Retinal pigment epithelial cell (primary cell): ENCODE measurements around the gene LRRTM1.

Experiments used
- DNase-seq: peaks from one replicate; pipeline ENCODE4 v3.0.0-alpha.2; 2010; ENCODE audit warnings: low read depth
- H3K4me3 ChIP-seq: 2 replicates; pipeline ENCODE4 v1.5.1; 2011; ENCODE audit warnings: mild to moderate bottlenecking, low read length, control low read depth, moderate library complexity
- TF ChIP-seq, protein P1 (sequence below): conservative IDR thresholded peaks from 2 replicates; pipeline ENCODE4 v1.5.1; 2011; ENCODE audit warnings: low read depth, low read length, control low read depth, inconsistent platforms

The LRRTM1 gene

DNA sequence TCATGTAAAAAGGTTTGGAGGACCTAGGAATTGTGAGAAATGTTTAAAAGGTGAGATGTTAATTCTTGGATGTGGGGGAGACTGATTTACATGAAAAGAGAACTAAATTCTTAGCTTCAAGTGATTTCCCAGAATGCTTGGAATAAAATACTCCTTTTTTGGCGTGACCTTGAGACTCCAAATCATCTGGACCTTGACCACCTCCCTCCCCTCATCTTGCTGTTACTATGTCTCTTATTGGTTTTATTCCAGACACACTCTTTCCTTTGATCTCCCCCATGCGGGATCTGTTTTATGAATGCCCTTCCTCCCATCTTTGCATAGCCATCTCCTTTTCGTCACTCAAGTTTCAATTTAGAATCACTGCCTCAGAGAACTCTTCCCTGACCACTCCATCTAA is 20.0 kb upstream of the LRRTM1 start:
- TF ChIP-seq, protein P1, sequence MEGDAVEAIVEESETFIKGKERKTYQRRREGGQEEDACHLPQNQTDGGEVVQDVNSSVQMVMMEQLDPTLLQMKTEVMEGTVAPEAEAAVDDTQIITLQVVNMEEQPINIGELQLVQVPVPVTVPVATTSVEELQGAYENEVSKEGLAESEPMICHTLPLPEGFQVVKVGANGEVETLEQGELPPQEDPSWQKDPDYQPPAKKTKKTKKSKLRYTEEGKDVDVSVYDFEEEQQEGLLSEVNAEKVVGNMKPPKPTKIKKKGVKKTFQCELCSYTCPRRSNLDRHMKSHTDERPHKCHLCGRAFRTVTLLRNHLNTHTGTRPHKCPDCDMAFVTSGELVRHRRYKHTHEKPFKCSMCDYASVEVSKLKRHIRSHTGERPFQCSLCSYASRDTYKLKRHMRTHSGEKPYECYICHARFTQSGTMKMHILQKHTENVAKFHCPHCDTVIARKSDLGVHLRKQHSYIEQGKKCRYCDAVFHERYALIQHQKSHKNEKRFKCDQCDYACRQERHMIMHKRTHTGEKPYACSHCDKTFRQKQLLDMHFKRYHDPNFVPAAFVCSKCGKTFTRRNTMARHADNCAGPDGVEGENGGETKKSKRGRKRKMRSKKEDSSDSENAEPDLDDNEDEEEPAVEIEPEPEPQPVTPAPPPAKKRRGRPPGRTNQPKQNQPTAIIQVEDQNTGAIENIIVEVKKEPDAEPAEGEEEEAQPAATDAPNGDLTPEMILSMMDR: no peak
- DNase-seq: no peak
- no peak overlapping the region for H3K4me3 ChIP-seq

DNA sequence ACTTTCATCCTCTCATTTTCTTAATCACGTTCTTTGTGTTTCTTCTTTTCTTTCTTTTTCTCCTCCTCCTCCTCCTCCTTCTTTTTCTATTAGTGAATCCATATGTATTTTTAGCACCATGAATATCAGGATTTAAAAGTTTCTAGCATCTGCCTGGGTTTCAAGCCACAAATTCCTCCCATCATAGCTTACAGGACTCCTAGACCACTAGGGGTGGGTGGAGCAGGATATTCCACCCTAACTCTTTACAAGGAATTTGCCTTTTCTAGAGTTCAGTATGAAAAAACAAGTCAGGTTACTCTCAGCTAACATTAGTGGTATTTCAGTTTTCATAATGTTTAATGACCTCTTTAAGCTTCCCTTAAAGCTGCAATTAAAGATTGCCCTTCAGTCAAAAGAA is 19.1 kb upstream of the LRRTM1 start:
- DNase-seq: no peak
- TF ChIP-seq, protein P1: no peak
- no peak overlapping the region for H3K4me3 ChIP-seq

DNA sequence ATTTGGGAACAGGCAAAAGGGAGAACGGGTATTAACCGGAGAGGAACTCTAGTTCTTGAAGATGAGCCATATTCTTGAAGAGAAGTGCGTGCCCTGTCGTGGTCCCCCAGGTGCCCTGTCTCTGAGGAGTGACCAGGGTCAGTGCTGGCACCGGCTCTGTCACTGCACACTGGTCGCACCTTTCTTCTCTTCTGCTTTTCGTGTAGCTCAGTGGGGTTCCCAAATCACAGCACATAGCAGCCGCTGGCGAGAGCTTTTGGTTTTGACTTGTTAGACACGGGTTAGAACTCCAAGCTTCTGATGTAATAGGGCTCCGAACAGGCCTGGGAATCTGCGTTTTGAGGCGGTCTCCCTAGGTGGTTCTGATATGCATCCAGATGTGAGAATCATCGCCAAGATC is 18.4 kb upstream of the LRRTM1 start:
- no peak for DNase-seq
- TF ChIP-seq, protein P1: no peak
- no peak overlapping the region for H3K4me3 ChIP-seq

DNA sequence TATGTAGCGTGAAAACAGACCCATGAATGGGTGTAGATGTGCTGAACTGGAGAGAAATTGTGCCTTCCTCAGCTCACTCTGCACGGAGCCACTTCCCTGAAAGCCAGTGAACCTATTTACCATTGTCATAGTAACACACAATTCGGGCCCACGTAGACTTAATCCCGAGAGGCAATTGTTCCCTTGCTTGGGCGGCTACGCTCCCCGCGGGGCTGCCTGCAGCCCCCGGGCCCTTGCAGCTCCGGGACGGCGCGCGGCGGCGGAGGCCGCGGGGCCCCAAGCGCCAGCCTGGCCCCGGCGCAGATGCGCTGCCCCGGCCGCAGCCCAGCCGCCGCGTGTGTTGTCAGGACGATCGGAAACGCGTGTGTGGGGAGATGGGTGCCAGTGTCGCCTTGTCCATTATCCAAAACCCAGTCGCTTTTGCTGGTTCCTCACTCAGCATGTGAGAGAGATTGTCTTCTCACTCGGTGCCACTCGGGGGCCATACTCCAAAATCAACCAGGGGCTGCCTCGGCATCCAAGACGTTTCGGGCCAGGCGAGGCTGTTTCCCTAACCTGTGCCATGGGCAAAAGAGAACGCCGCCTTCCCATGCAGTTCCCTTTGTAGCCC is 17.9 kb upstream of the LRRTM1 start:
- TF ChIP-seq, protein P1: no peak
- peak overlapping the region; percentile 24 for H3K4me3 ChIP-seq

DNA sequence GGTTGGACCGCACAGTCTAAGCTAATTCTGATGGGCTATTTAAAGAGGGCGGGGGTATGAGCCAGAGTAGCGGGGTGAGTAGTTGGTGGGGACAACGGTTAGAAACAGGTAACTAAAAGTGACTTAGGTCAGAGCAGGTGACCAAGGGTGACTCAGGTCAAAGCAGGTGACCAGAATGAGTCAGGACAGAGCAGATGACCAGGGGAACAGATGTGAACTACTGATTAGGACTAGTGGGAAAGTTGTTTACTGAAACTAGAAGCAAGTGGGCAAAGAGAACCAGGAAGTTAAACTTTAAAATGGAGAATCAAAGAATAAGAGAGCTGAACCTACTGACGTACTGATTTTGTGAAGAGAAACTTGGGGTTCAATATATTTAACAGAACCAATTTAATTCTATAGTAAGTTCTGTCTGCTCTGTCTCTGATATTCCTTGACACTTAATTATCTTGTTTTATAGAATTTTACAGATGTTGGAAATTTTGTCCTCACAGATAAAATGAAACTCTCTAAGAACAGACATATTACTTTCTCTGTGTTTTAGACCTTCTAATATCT is 7.8 kb upstream of the LRRTM1 start:
- TF ChIP-seq, protein P1: no peak
- no peak overlapping the region for H3K4me3 ChIP-seq
- DNase-seq: no peak

More for the DNA sequence above, 17.9 kb upstream of the LRRTM1 start:
- DNase-seq: no peak

DNA sequence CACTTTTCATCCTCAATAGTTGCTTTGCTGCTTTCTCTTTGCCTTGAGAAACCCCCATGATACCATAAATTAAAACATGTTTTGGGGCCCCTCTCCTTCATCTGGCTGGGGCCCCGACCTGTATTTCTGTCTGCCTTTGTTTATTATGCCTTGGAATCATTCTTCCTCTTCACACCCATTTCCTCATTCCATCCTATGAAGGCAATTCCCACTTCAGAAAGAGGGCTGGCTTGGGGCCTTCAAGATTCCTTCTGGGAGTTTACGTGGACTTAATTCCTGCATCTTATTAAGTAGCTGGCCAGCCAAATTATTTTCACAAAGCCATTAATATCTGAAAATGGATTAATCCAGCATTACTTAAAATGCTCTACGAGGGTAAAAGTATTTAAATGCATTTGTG is 6.8 kb upstream of the LRRTM1 start:
- no peak overlapping the region for H3K4me3 ChIP-seq
- no peak for DNase-seq
- TF ChIP-seq, protein P1: no peak
